Pancreas (tissue), 10 donors: ENCODE data around the gene PET100. TPM values are rescaled to one million over a fixed set of nuclear protein-coding genes. Genes with fewer than 3 reads are reported as not detected.

Source experiments
- ATAC-seq, 4 donors: fragments of 200-7000 bp; cut with Tn5 transposase; one replicate each; pipeline versions ENCODE4 v1.8.0 to v1.9.1; 2020; ENCODE audit warnings: mild to moderate bottlenecking in 4 of 4, moderate library complexity in 4 of 4
- DNase-seq, 6 donors: peaks; one replicate each; pipeline ENCODE4 v3.0.0-alpha.2; 2020
- FAIRE-seq: peaks from 2 replicates; lab custom pipeline; 2012; peaks lifted over from hg19 to GRCh38; lab: Jason Lieb, UNC
- H3K27ac ChIP-seq, 4 donors: fragments of 200-600 bp; sonication (generic); 1 replicate in 3 of 4; 2 replicates in 1 of 4; pipeline versions ENCODE4 v1.5.0 to v1.8.0; 2020
- H3K27me3 ChIP-seq, 4 donors: fragments of 200-600 bp; one replicate each; pipeline ENCODE4 v1.8.0; 2021
- H3K36me3 ChIP-seq, 3 donors: fragments of 200-600 bp; sonication (generic) in 1 of 3; one replicate each; pipeline versions ENCODE4 v1.5.0 to v1.8.0; 2020 to 2021
- H3K4me1 ChIP-seq, 3 donors: fragments of 200-600 bp; one replicate each; pipeline ENCODE4 v1.8.0; 2021
- H3K4me3 ChIP-seq, 4 donors: fragments of 200-600 bp; sonication (generic) in 2 of 4; one replicate each; pipeline versions ENCODE4 v1.5.0 to v1.8.0; 2020 to 2021
- H3K9me3 ChIP-seq, 4 donors: fragments of 200-600 bp; one replicate each; pipeline ENCODE4 v1.8.0; 2021
- CTCF ChIP-seq, 4 donors: fragments of 200-600 bp; sonication (generic) in 3 of 4; IDR thresholded peaks; one replicate each; pipeline versions ENCODE4 v1.5.0 to v1.8.0; 2021; ENCODE audit warnings: antibody characterized with exemption in 4 of 4
- WGBS, 2 donors: extraction: QIAGEN DNeasy Blood & Tissue Kit; methylation state at CpG; one replicate each; pipeline ENCODE4 v1.1.7; 2013; 5-methylcytosine and 5-hydroxymethylcytosine counted together
- intact Hi-C, 3 donors: fragments of 100-400 bp; cut with DNase I; formaldehyde crosslinking; loops; one replicate each; pipeline versions ENCODE4 v1.11.1 to v1.14.2; 2022
- microRNA-seq, 2 donors: library from miRNA; unstranded; fragments of <30 nt; microRNA quantifications; one replicate each; pipeline versions ENCODE4 to v1.1.0, GENCODE V29; 2019 to 2020
- polyA plus RNA-seq, 2 donors: library from polyadenylated mRNA; stranded (reverse); fragments of 200-250 nt; gene quantifications; one replicate each; pipeline ENCODE4 v1.2.3, GENCODE V29; 2013
- total RNA-seq, 6 donors: library from RNA; stranded (reverse); fragmentation: NEBNext Ultra II Directional in 4 of 6; extraction: Animal tissue kit (Norgen Biotek cat#: 25700) in 4 of 6; gene quantifications; one replicate each; pipeline versions ENCODE4 v1.2.1 to v1.2.4, GENCODE V29; 2021 to 2023
- donor health status: healthy with polysubstance abuse.
- donor health status: DM: no; HTN: no; CAD: no; lungs with moderate emphysema.
- donor health status: DM: no; HTN: no; CAD: no.
- donor health status: control.
- donor health status: control.
- donor health status: Bipolar disorder and iron deficiency.
- donor health status: DM: yes; HTN: yes; CAD: no.
- donor health status: DM: no; HTN: no; CAD: no.
- donor health status: DM: no; HTN: no; CAD: no.
- donor health status: DM: yes; HTN: yes; CAD: no.

PET100 gene
- total and polyA plus RNA-seq, 8 donors, result 31.6 to 95.6 (median 50.8) TPM

- intact Hi-C loops, result loop anchor here in 2 of 3 donors (5.0 to 10.0 kb wide), 3 partner anchors 113 to 315 kb away; no protein-coding TSS in a partner anchor
- no peaks in the 10 kb centered on the region for H3K9me3 ChIP-seq
- H3K27me3 ChIP-seq, result no peaks in the 10 kb centered on the region
Observed at GRCh38 chr19:7679771-7680605, 50.4 kb downstream of the PET100 start.

GRCh38 chr19:7680606-7681339 lies 51.2 kb downstream of the PET100 start, which contains the start of gene TRAPPC5:
Gene TRAPPC5 (plus strand): TSS chr19:7680833. CDS start chr19:7682254, 1,421 bp downstream.
- ATAC-seq (peak; percentile 92 to 97 (median 96)), DNase-seq (peak; percentile 78 to 97 (median 91)), FAIRE-seq (no peak)
- Histone ChIP-seq H3K27me3 (no peaks in the 10 kb centered on the region), H3K4me3 (peak within 1 kb of the TSS; percentile 99 to 100 (median 100)), H3K27ac (peak within 1 kb of the TSS; percentile 69 to 84 (median 78)), H3K4me1 (peaks cover 0 to 3% (median 0%) of the 10 kb centered on the region in 3 donors), H3K36me3 (peaks cover 0 to 6% (median 0%) of the 10 kb centered on the region in 3 donors), H3K9me3 (no peaks in the 10 kb centered on the region)
- peak; percentile 97 to 98 (median 98) for TF ChIP-seq CTCF (IDR thresholded peaks at IDR 0.05)
- WGBS, 2 donors, result 0 to 1% methylated on average over 52 to 79 of the region's 79 CpGs
- intact Hi-C loops, result loop anchor here in 1 of 3 donors (5.0 kb wide), 1 partner anchor 113 kb away; no protein-coding TSS in a partner anchor

More at GRCh38 chr19:7679771-7680605, 50.4 kb downstream of the PET100 start:
- TF ChIP-seq CTCF (IDR thresholded peaks at IDR 0.05), result no peak
- 26 to 29% methylated on average over 22 of the region's 22 CpGs for WGBS, 2 donors
- no peak for FAIRE-seq
- DNase-seq, result no peak
- H3K4me3 ChIP-seq, result peak overlapping the region; percentile 99 to 100 (median 100)
- H3K4me1 ChIP-seq, result peaks cover 0 to 3% (median 0%) of the 10 kb centered on the region in 3 donors
- H3K27ac ChIP-seq, result peak overlapping the region in 2 of 4 donors; percentile 73 to 83
- peaks cover 0 to 6% (median 0%) of the 10 kb centered on the region in 3 donors for H3K36me3 ChIP-seq
- no peak for ATAC-seq

Small RNA genes within 50 kb of the gene (microRNA-seq; reads per million reads assigned to microRNA genes)
- gene MIR6792, result 0 reads per million in 2 donors

Other genes with a start within 250 kb of the PET100 start
- gene PEX11G, start 140.8 kb upstream of the PET100 start, total RNA-seq, result 1 to 10 TPM; 1.5 to 3.2 (median 2.2) TPM
- gene PEX11G, start 140.8 kb upstream of the PET100 start, polyA plus RNA-seq, result 1 to 10 TPM; 5.9 to 6.8 TPM
- 10 to 100 TPM; 22.6 to 33.9 (median 23.3) TPM for gene ZNF358, start 113.7 kb upstream of the PET100 start, total RNA-seq
- 10 to 100 TPM; 35.5 to 68.8 TPM for gene ZNF358, start 113.7 kb upstream of the PET100 start, polyA plus RNA-seq
- 10 to 100 TPM in 2 of 6 donors, 1 to 10 TPM in 4; 6.9 to 16.8 (median 9.3) TPM for gene MCOLN1, start 107.2 kb upstream of the PET100 start, total RNA-seq
- gene MCOLN1, start 107.2 kb upstream of the PET100 start, polyA plus RNA-seq, result 10 to 100 TPM; 33.5 to 35.4 TPM
- gene PNPLA6, start 94.1 kb upstream of the PET100 start, total RNA-seq, result 10 to 100 TPM; 25.4 to 65.2 (median 32.8) TPM
- gene PNPLA6, start 94.1 kb upstream of the PET100 start, polyA plus RNA-seq, result 10 to 100 TPM; 53.7 to 86.2 TPM
- gene CAMSAP3, start 33.9 kb upstream of the PET100 start, total RNA-seq, result 10 to 100 TPM; 12.1 to 25.5 (median 20.6) TPM
- gene CAMSAP3, start 33.9 kb upstream of the PET100 start, polyA plus RNA-seq, result 10 to 100 TPM; 52.6 to 64.5 TPM
- gene XAB2, start 248 bp upstream of the PET100 start, total RNA-seq, result 10 to 100 TPM; 16.8 to 27.9 (median 22.5) TPM
- 10 to 100 TPM; 63.7 to 71.5 TPM for gene XAB2, start 248 bp upstream of the PET100 start, polyA plus RNA-seq
- gene PCP2, start 3.9 kb downstream of the PET100 start, total RNA-seq, result 1 to 10 TPM; 1.1 to 3.7 (median 1.8) TPM
- gene PCP2, start 3.9 kb downstream of the PET100 start, polyA plus RNA-seq, result 10 to 100 TPM in 1 of 2 donors, 1 to 10 TPM in 1; 8.8 to 35.6 TPM
- 100 to 1,000 TPM in 1 of 6 donors, 10 to 100 TPM in 5; 45.6 to 104 (median 73.4) TPM for gene STXBP2, start 7.3 kb downstream of the PET100 start, total RNA-seq
- gene STXBP2, start 7.3 kb downstream of the PET100 start, polyA plus RNA-seq, result 100 to 1,000 TPM; 143 to 216 TPM
- gene RETN, start 39.3 kb downstream of the PET100 start, total RNA-seq, result not detected
- 1 to 10 TPM; 2.2 to 5.9 TPM for gene RETN, start 39.3 kb downstream of the PET100 start, polyA plus RNA-seq
- gene MCEMP1, start 47.3 kb downstream of the PET100 start, total RNA-seq, result 1 to 10 TPM in 1 of 6 donors, under 1 TPM in 3, not detected in 2; 0.16 to 1.5 (median 0.67) TPM
- under 1 TPM; 0.19 to 0.28 TPM for gene MCEMP1, start 47.3 kb downstream of the PET100 start, polyA plus RNA-seq
- 10 to 100 TPM; 26.7 to 49.8 (median 38.3) TPM for gene TRAPPC5, start 51.0 kb downstream of the PET100 start, total RNA-seq
- 10 to 100 TPM; 53.0 to 89.9 TPM for gene TRAPPC5, start 51.0 kb downstream of the PET100 start, polyA plus RNA-seq
- under 1 TPM in 2 of 6 donors, not detected in 4; 0.19 to 0.51 TPM for gene FCER2, start 72.3 kb downstream of the PET100 start, total RNA-seq
- under 1 TPM in 1 of 2 donors, not detected in 1; 0.08 TPM for gene FCER2, start 72.3 kb downstream of the PET100 start, polyA plus RNA-seq
- 1 to 10 TPM in 1 of 6 donors, under 1 TPM in 2, not detected in 3; 0.16 to 1.1 (median 0.90) TPM for gene CLEC4G, start 102.3 kb downstream of the PET100 start, total RNA-seq
- gene CLEC4G, start 102.3 kb downstream of the PET100 start, polyA plus RNA-seq, result under 1 TPM; 0.09 to 0.68 TPM
- 1 to 10 TPM in 3 of 6 donors, under 1 TPM in 3; 0.23 to 7.0 (median 1.5) TPM for gene CD209, start 117.7 kb downstream of the PET100 start, total RNA-seq
- under 1 TPM; 0.19 to 0.49 TPM for gene CD209, start 117.7 kb downstream of the PET100 start, polyA plus RNA-seq
- gene CLEC4M, start 133.4 kb downstream of the PET100 start, total RNA-seq, result not detected
- not detected for gene CLEC4M, start 133.4 kb downstream of the PET100 start, polyA plus RNA-seq
- gene EVI5L, start 200.4 kb downstream of the PET100 start, total RNA-seq, result 1 to 10 TPM; 3.0 to 5.2 (median 4.6) TPM
- 1 to 10 TPM; 7.6 to 9.1 TPM for gene EVI5L, start 200.4 kb downstream of the PET100 start, polyA plus RNA-seq
- 1 to 10 TPM; 1.6 to 2.1 (median 1.8) TPM for gene PRR36, start 244.6 kb downstream of the PET100 start, total RNA-seq
- 1 to 10 TPM; 2.8 to 3.1 TPM for gene PRR36, start 244.6 kb downstream of the PET100 start, polyA plus RNA-seq